ENCODE measurements around the gene ATP8A2. TPM values are rescaled to one million over a fixed set of nuclear protein-coding genes. Genes with fewer than 3 reads are reported as not detected.

Gene ATP8A2
- total RNA-seq, 2 donors from 2014 or later = 0.67 to 0.74 TPM

- no peak for ATAC-seq (replicated peaks in 1 of 2)
- no peaks in the 10 kb centered on the region for H3K4me1 Mint-ChIP-seq (ENCODE audit: low read depth)
- H3K27me3 Mint-ChIP-seq (ENCODE audit: low read depth) = no peaks in the 10 kb centered on the region
- no peak overlapping the region for H3K27ac Mint-ChIP-seq
- H3K36me3 Mint-ChIP-seq (ENCODE audit: insufficient read depth in 2 of 2) = no peaks in the 10 kb centered on the region
- H3K9me3 Mint-ChIP-seq = peaks cover 0 to 4% of the 10 kb centered on the region in 2 donors
- no peak overlapping the region for H3K4me3 Mint-ChIP-seq
- no peak for DNase-seq
Observed at GRCh38 chr13:25727810-25728209, 356.0 kb downstream of the ATP8A2 start.

- no peak for ATAC-seq (replicated peaks in 1 of 2)
- H3K36me3 Mint-ChIP-seq (ENCODE audit: insufficient read depth in 2 of 2) = no peaks in the 10 kb centered on the region
Observed at GRCh38 chr13:25729201-25729600, 357.4 kb downstream of the ATP8A2 start.

DNA sequence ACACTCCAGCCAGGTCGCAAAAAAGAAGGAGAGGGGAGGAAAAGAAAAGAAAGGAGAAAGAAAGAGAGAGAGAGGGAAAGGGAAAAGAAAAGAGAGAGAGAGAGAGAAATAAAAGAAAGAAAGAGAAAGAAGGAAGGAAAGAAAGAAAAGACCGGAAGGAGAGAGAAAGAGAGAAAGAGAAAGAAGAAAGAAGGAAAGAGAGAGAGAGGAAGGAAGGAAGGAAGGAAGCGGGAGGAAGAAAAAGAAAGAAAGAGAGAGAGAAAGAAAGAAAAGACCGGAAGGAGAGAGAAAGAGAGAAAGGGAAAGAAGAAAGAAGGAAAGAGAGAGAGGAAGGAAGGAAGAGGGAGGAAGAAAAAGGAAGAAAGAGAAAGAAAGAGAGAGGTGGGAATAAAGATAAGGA, 359.3 kb downstream of the ATP8A2 start:
- DNase-seq (no peak), ATAC-seq (replicated peaks in 1 of 2) (no peak)
- H3K27ac Mint-ChIP-seq = no peak overlapping the region

More at GRCh38 chr13:25729201-25729600, 357.4 kb downstream of the ATP8A2 start:
- Mint-ChIP-seq H3K9me3 (peaks cover 0 to 1% of the 10 kb centered on the region in 2 donors), H3K27me3 (ENCODE audit: low read depth) (no peaks in the 10 kb centered on the region), H3K4me3 (no peak overlapping the region), H3K27ac (no peak overlapping the region), H3K4me1 (ENCODE audit: low read depth) (no peaks in the 10 kb centered on the region)
- DNase-seq = no peak

GRCh38 chr13:25731536-25731935, 359.8 kb downstream of the ATP8A2 start:
- Mint-ChIP-seq H3K4me1 (ENCODE audit: low read depth) (no peaks in the 10 kb centered on the region), H3K36me3 (ENCODE audit: insufficient read depth in 2 of 2) (no peaks in the 10 kb centered on the region), H3K4me3 (no peak overlapping the region), H3K27me3 (ENCODE audit: low read depth) (no peaks in the 10 kb centered on the region), H3K9me3 (peaks cover 0 to 3% of the 10 kb centered on the region in 2 donors), H3K27ac (no peak overlapping the region)
- no peak for DNase-seq
- no peak for ATAC-seq (replicated peaks in 1 of 2)

More for the DNA sequence above, 359.3 kb downstream of the ATP8A2 start:
- H3K9me3 Mint-ChIP-seq = peaks cover 0 to 3% of the 10 kb centered on the region in 2 donors
- H3K27me3 Mint-ChIP-seq (ENCODE audit: low read depth) = no peaks in the 10 kb centered on the region
- no peak overlapping the region for H3K4me3 Mint-ChIP-seq
- H3K4me1 Mint-ChIP-seq (ENCODE audit: low read depth) = no peaks in the 10 kb centered on the region
- H3K36me3 Mint-ChIP-seq (ENCODE audit: insufficient read depth in 2 of 2) = no peaks in the 10 kb centered on the region

DNA sequence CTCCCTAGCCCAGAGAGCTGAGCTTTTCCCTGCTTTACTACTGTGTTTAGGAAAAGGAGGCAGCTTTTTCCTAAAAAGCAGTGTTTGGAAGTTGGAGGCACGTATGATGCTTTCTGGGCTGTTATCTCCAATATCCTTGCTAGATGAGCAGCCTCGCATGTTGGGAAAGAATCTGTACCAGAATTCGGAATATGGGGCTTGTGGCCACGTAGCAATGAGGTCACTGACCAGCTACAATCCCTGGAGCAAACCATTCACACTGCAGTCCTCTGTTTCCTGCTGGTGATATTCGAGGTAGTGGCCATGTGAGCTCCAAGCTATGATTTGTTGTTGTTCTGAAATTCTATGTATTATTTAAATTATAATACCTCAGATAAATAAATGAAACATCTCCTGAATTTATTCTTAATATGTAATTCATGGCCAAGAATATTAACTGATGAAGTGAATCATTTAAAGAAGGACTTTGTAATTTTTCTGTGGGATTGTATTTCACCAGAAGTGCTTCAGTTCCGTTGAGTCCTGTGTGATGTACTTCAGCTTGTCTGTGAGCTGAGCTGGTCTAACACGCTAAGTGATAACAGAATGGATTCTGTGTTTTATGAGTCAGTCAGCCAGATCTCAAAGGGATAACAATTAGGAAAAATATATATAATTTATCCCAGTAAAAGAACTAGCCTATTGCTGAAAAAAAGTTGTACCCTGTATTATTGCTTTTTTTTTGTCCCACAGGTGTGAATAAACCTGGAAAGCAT, 360.5 kb downstream of the ATP8A2 start:
- no peaks in the 10 kb centered on the region for H3K36me3 Mint-ChIP-seq (ENCODE audit: insufficient read depth in 2 of 2)
- H3K9me3 Mint-ChIP-seq = peaks cover 0 to 3% of the 10 kb centered on the region in 2 donors

DNA sequence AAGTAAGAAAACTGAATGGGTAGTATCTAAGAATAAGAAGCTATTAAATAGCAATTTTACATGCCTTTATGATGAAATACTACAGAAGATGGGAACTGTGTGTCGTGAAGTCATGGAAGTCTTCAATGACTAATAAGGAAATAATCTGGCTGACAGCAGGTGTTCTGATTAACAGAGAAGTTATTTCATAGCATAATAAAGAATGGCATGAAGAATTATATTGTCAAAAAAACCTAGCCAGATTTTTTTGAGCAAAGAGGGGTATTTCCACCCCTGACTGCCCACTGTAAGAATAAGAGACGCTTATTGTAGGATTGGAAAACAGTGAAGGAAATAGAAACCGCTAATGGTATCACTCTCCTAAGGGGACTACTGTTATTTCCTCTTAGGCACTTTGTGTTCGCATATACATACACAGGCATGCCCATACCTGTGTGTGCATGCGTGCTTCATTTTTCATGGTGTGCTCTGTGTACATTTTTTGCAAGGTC, 361.3 kb downstream of the ATP8A2 start:
- Mint-ChIP-seq H3K27ac (no peak overlapping the region), H3K4me1 (ENCODE audit: low read depth) (peaks cover 5% of the 10 kb centered on the region), H3K36me3 (ENCODE audit: insufficient read depth in 2 of 2) (no peaks in the 10 kb centered on the region), H3K9me3 (peaks cover 0 to 3% of the 10 kb centered on the region in 2 donors), H3K4me3 (no peak overlapping the region), H3K27me3 (ENCODE audit: low read depth) (no peaks in the 10 kb centered on the region)
- ATAC-seq (replicated peaks in 1 of 2) (no peak), DNase-seq (no peak)

More for the DNA sequence above, 360.5 kb downstream of the ATP8A2 start:
- DNase-seq (no peak), ATAC-seq (replicated peaks in 1 of 2) (no peak)
- Mint-ChIP-seq H3K27me3 (ENCODE audit: low read depth) (no peaks in the 10 kb centered on the region), H3K27ac (no peak overlapping the region), H3K4me3 (no peak overlapping the region), H3K4me1 (ENCODE audit: low read depth) (no peaks in the 10 kb centered on the region)

- DNase-seq = no peak
- Mint-ChIP-seq H3K9me3 (peaks cover 0 to 3% of the 10 kb centered on the region in 2 donors), H3K4me3 (no peak overlapping the region), H3K4me1 (ENCODE audit: low read depth) (peaks cover 10% of the 10 kb centered on the region), H3K27me3 (ENCODE audit: low read depth) (no peaks in the 10 kb centered on the region), H3K27ac (no peak overlapping the region), H3K36me3 (ENCODE audit: insufficient read depth in 2 of 2) (no peaks in the 10 kb centered on the region)
- ATAC-seq (replicated peaks in 1 of 2) = no peak
Observed at GRCh38 chr13:25733696-25734435, 362.1 kb downstream of the ATP8A2 start.

DNA sequence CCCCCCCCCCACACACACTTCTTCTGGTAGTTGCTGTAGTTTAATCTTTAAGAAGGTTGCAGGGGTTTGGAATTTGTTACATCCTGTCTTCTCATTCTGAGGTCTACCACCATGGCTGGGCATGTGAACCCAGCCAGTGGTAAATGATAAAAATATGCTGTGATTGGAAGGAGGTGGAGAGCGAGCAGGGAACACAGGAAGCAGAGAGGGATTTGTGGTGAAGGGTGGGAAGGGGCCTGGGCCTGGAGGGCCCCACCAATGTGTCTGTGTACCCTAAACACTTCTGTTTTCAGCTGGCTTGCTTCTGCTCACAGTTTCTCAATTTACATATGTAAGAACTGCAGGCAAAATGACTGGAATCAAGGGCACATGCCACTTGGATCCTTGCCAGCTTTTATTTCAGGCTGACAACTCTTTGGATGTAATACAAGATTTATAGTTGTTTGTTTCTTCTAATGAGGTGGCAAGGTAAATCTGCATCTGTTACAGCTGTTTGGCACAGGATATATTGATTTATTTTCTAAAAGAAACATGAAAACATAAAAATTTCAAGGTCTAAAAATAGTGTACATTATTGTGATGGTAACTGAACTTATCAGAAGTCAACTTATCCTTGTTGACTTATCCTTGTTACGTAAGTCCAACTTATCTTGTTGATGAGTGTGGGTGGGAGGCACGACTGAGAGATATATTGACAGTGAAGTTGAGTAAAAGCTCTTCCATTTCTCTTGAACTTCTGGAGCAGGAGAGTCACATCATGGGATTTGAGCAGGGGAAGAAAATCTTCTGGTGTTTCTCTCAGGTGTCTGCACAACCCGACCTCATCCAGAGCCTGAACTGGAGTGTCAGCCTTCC, 366.8 kb downstream of the ATP8A2 start:
- peak overlapping the region in 1 of 2 donors; percentile 58 for H3K4me3 Mint-ChIP-seq
- H3K9me3 Mint-ChIP-seq = peaks cover 0 to 2% of the 10 kb centered on the region in 2 donors
- ATAC-seq (replicated peaks in 1 of 2) = peak; percentile 3 to 13
- H3K36me3 Mint-ChIP-seq (ENCODE audit: insufficient read depth in 2 of 2) = no peaks in the 10 kb centered on the region
- DNase-seq = no peak
- H3K27me3 Mint-ChIP-seq (ENCODE audit: low read depth) = no peaks in the 10 kb centered on the region
- peaks cover 10% of the 10 kb centered on the region for H3K4me1 Mint-ChIP-seq (ENCODE audit: low read depth)
- peak overlapping the region; percentile 68 for H3K27ac Mint-ChIP-seq

- H3K36me3 Mint-ChIP-seq (ENCODE audit: insufficient read depth in 2 of 2) = no peaks in the 10 kb centered on the region
- H3K4me3 Mint-ChIP-seq = no peak overlapping the region
- DNase-seq = no peak
- ATAC-seq (replicated peaks in 1 of 2) = no peak
- no peaks in the 10 kb centered on the region for H3K27me3 Mint-ChIP-seq (ENCODE audit: low read depth)
- no peak overlapping the region for H3K27ac Mint-ChIP-seq
- H3K9me3 Mint-ChIP-seq = peaks cover 0 to 2% of the 10 kb centered on the region in 2 donors
- peaks cover 10% of the 10 kb centered on the region for H3K4me1 Mint-ChIP-seq (ENCODE audit: low read depth)
Observed at GRCh38 chr13:25739376-25739775, 367.6 kb downstream of the ATP8A2 start.

GRCh38 chr13:25741796-25742195, 370.0 kb downstream of the ATP8A2 start:
- ATAC-seq (replicated peaks in 1 of 2) (no peak), DNase-seq (no peak)
- Mint-ChIP-seq H3K36me3 (ENCODE audit: insufficient read depth in 2 of 2) (no peaks in the 10 kb centered on the region), H3K27ac (no peak overlapping the region), H3K4me1 (ENCODE audit: low read depth) (peaks cover 10% of the 10 kb centered on the region), H3K27me3 (ENCODE audit: low read depth) (no peaks in the 10 kb centered on the region), H3K4me3 (no peak overlapping the region), H3K9me3 (no peaks in the 10 kb centered on the region)

GRCh38 chr13:25742220-25742619, 370.4 kb downstream of the ATP8A2 start:
- H3K36me3 Mint-ChIP-seq (ENCODE audit: insufficient read depth in 2 of 2) = no peaks in the 10 kb centered on the region
- no peak overlapping the region for H3K4me3 Mint-ChIP-seq
- no peaks in the 10 kb centered on the region for H3K27me3 Mint-ChIP-seq (ENCODE audit: low read depth)
- H3K27ac Mint-ChIP-seq = no peak overlapping the region
- peaks cover 10% of the 10 kb centered on the region for H3K4me1 Mint-ChIP-seq (ENCODE audit: low read depth)
- no peak for DNase-seq
- ATAC-seq (replicated peaks in 1 of 2) = no peak
- no peaks in the 10 kb centered on the region for H3K9me3 Mint-ChIP-seq

GRCh38 chr13:25743421-25743820, 371.6 kb downstream of the ATP8A2 start:
- H3K4me1 Mint-ChIP-seq (ENCODE audit: low read depth) = peaks cover 2% of the 10 kb centered on the region
- H3K27ac Mint-ChIP-seq = no peak overlapping the region
- no peaks in the 10 kb centered on the region for H3K9me3 Mint-ChIP-seq
- no peaks in the 10 kb centered on the region for H3K36me3 Mint-ChIP-seq (ENCODE audit: insufficient read depth in 2 of 2)
- DNase-seq (no peak), ATAC-seq (replicated peaks in 1 of 2) (no peak)
- H3K27me3 Mint-ChIP-seq (ENCODE audit: low read depth) = no peaks in the 10 kb centered on the region
- H3K4me3 Mint-ChIP-seq = no peak overlapping the region

- ATAC-seq (replicated peaks in 1 of 2) (no peak), DNase-seq (no peak)
- Mint-ChIP-seq H3K9me3 (no peaks in the 10 kb centered on the region), H3K27me3 (ENCODE audit: low read depth) (no peaks in the 10 kb centered on the region), H3K4me1 (ENCODE audit: low read depth) (no peaks in the 10 kb centered on the region), H3K27ac (no peak overlapping the region), H3K36me3 (ENCODE audit: insufficient read depth in 2 of 2) (no peaks in the 10 kb centered on the region), H3K4me3 (no peak overlapping the region)
Observed at GRCh38 chr13:25744178-25744577, 372.4 kb downstream of the ATP8A2 start.
